HCT116 (cell line): Measurements from ENCODE around the gene IL20RB. TPM values are rescaled to one million over a fixed set of nuclear protein-coding genes. Genes with fewer than 3 reads are reported as not detected.

Experiments used
- ATAC-seq: fragments of 200-7000 bp; cut with Tn5 transposase; 2 replicates; pipeline ENCODE4 v1.9.1; 2020; ENCODE audit warnings: mild to moderate bottlenecking, moderate library complexity
- BruUV-seq: library from RNA; stranded (reverse); fragments of 400-500 nt; replicated peaks from 2 replicates; lab custom pipeline; 2021; lab: Mats Ljungman, UMichigan
- CTCF ChIA-PET: fragments of 300-600 bp; sonication (Branson Sonifier 250); formaldehyde crosslinking; loops from one replicate; lab custom pipeline; 2021; ENCODE audit warnings: antibody characterized with exemption; lab: Charles Lee
- POLR2A ChIA-PET: fragments of 300-600, 350-600 bp; sonication (Branson Sonifier 250); formaldehyde crosslinking; loops from one replicate; lab custom pipeline; 2021; ENCODE audit warnings: antibody characterized with exemption; lab: Charles Lee
- RAD21 ChIA-PET, 2 experiments: fragments of 300-600 bp; sonication (Branson Sonifier 250); formaldehyde crosslinking; loops; one replicate each; lab custom pipeline; 2023; ENCODE audit warnings: low total read pairs in 2 of 2; ENCODE audit not compliant: uncharacterized antibody in 2 of 2, unreplicated experiment in 2 of 2, low non-redundant PET in 1 of 2; lab: Charles Lee
- DNase-seq: peaks from one replicate; pipeline ENCODE4 v3.0.0-alpha.2; 2010; ENCODE audit warnings: low read depth, low spot score
- H2AFZ ChIP-seq: fragments of 200-600 bp; shearing (Covaris generic), sonication (generic); 2 replicates; pipeline ENCODE4 v1.6.1; 2017; ENCODE audit warnings: low read depth, mixed run types, mixed read lengths, antibody characterized with exemption, low read length; ENCODE audit not compliant: poor library complexity, severe bottlenecking
- H3K27ac ChIP-seq: 2 replicates; pipeline ENCODE4 v1.5.1; 2012; ENCODE audit warnings: low read depth, low read length
- H3K27me3 ChIP-seq: fragments of 200-600 bp; sonication (generic); 2 replicates; pipeline ENCODE4 v1.6.1; 2016; ENCODE audit warnings: mixed run types, low read length, mixed read lengths; ENCODE audit not compliant: insufficient read depth
- H3K36me3 ChIP-seq, 2 experiments: fragments of 200-500 bp in 1 of 2; fragments of 200-600 bp in 1 of 2; sonication (Bioruptor generic) in 1 of 2; sonication (generic) in 1 of 2; 2 replicates each; pipeline versions ENCODE4 v1.5.1 to v1.6.1; 2014 to 2016; ENCODE audit warnings: low read length in 2 of 2, inconsistent platforms in 1 of 2, mixed read lengths in 1 of 2, mixed run types in 1 of 2; ENCODE audit not compliant: insufficient read depth in 2 of 2, control insufficient read depth in 1 of 2
- H3K4me1 ChIP-seq, 2 experiments: fragments of 200-600 bp in 1 of 2; sonication (generic) in 1 of 2; 2 replicates each; pipeline versions ENCODE4 v1.5.1 to v1.6.1; 2012 to 2017; ENCODE audit warnings: low read length in 2 of 2, inconsistent platforms in 1 of 2, mild to moderate bottlenecking in 1 of 2, mixed read lengths in 1 of 2, mixed run types in 1 of 2, moderate library complexity in 1 of 2; ENCODE audit not compliant: insufficient read depth in 2 of 2, control insufficient read depth in 1 of 2
- H3K4me2 ChIP-seq: fragments of 200-600 bp; sonication (generic); 2 replicates; pipeline ENCODE4 v1.6.1; 2017; ENCODE audit warnings: mixed run types, low read length, mixed read lengths
- H3K4me3 ChIP-seq, 2 experiments: fragments of 200-600 bp in 1 of 2; sonication (generic) in 1 of 2; replicated peaks in 1 of 2; 2 replicates each; pipeline ENCODE4 v1.5.1; 2011 to 2016; ENCODE audit warnings: low read length in 2 of 2, control low read depth in 1 of 2, low read depth in 1 of 2, mild to moderate bottlenecking in 1 of 2, mixed read lengths in 1 of 2, mixed run types in 1 of 2
- H3K79me2 ChIP-seq: fragments of 200-600 bp; sonication (generic); 2 replicates; pipeline ENCODE4 v1.6.1; 2017; ENCODE audit warnings: mild to moderate bottlenecking, mixed run types, low read length, moderate library complexity, mixed read lengths; ENCODE audit not compliant: insufficient read depth
- H3K9ac ChIP-seq: fragments of 200-600 bp; sonication (generic); 2 replicates; pipeline ENCODE4 v1.6.1; 2016; ENCODE audit warnings: low read length, mixed read lengths
- H3K9me2 ChIP-seq: fragments of 200-600 bp; sonication (generic), shearing (Covaris generic); 2 replicates; pipeline ENCODE4 v1.6.1; 2017; ENCODE audit warnings: mixed run types, mild to moderate bottlenecking, moderate library complexity; ENCODE audit not compliant: insufficient read depth
- H3K9me3 ChIP-seq, 2 experiments: fragments of 200-500 bp in 1 of 2; fragments of 200-600 bp in 1 of 2; sonication (Bioruptor generic) in 1 of 2; sonication (generic) in 1 of 2; 2 replicates each; pipeline ENCODE4 v1.6.1; 2014 to 2017; ENCODE audit warnings: low read length in 2 of 2, mixed read lengths in 2 of 2, inconsistent platforms in 1 of 2, low read depth in 1 of 2, mild to moderate bottlenecking in 1 of 2, mixed run types in 1 of 2, moderate library complexity in 1 of 2; ENCODE audit not compliant: control insufficient read depth in 1 of 2, insufficient read depth in 1 of 2
- H4K20me1 ChIP-seq: fragments of 200-600 bp; sonication (generic), shearing (Covaris generic); 2 replicates; pipeline ENCODE4 v1.6.1; 2017; ENCODE audit warnings: mixed run types, mild to moderate bottlenecking, moderate library complexity; ENCODE audit not compliant: insufficient read depth
- ATF3 ChIP-seq: IDR thresholded peaks from 2 replicates; pipeline ENCODE4 v1.6.1; 2012
- CBX3 ChIP-seq: IDR thresholded peaks from 2 replicates; pipeline ENCODE4 v1.6.1; 2012; ENCODE audit warnings: low read depth
- CEBPB ChIP-seq: IDR thresholded peaks from 2 replicates; pipeline ENCODE4 v1.6.1; 2012; ENCODE audit warnings: low read depth
- CTCF ChIP-seq, 3 experiments: fragments of 200-600 bp in 1 of 3; sonication (generic) in 1 of 3; IDR thresholded peaks in 2 of 3; conservative IDR thresholded peaks in 1 of 3; 2 replicates each; pipeline ENCODE4 v1.5.1; 2012 to 2017; ENCODE audit warnings: low read depth in 2 of 3, low read length in 2 of 3, antibody characterized with exemption in 1 of 3, borderline replicate concordance in 1 of 3, control low read depth in 1 of 3, mild to moderate bottlenecking in 1 of 3, mixed read lengths in 1 of 3, mixed run types in 1 of 3, moderate library complexity in 1 of 3; ENCODE audit not compliant: insufficient read depth in 1 of 3
- EZH2 ChIP-seq: fragments of 200-600 bp; sonication (generic); IDR thresholded peaks from 2 replicates; pipeline ENCODE4 v1.6.1; 2017; ENCODE audit warnings: antibody characterized with exemption, mixed run types
- EZH2phosphoT487 ChIP-seq: fragments of 200-600 bp; IDR thresholded peaks from 2 replicates; pipeline ENCODE4 v1.6.1; 2018; ENCODE audit warnings: antibody characterized with exemption, borderline replicate concordance
- FOSL1 ChIP-seq: IDR thresholded peaks from 2 replicates; pipeline ENCODE4 v1.6.1; 2012; ENCODE audit warnings: low read depth
- JUND ChIP-seq: IDR thresholded peaks from 2 replicates; pipeline ENCODE4 v1.6.1; 2012
- POLR2AphosphoS5 ChIP-seq: IDR thresholded peaks from 2 replicates; pipeline ENCODE4 v1.6.1; 2011; ENCODE audit warnings: mild to moderate bottlenecking, low read depth, low read length, moderate library complexity
- RAD21 ChIP-seq: IDR thresholded peaks from 2 replicates; pipeline ENCODE4 v1.6.1; 2012; ENCODE audit warnings: low read depth, mild to moderate bottlenecking
- SIN3A ChIP-seq: IDR thresholded peaks from 2 replicates; pipeline ENCODE4 v1.6.1; 2012; ENCODE audit warnings: low read depth
- SP1 ChIP-seq: IDR thresholded peaks from 2 replicates; pipeline ENCODE4 v1.6.1; 2012; ENCODE audit warnings: low read depth
- SRF ChIP-seq: IDR thresholded peaks from 2 replicates; pipeline ENCODE4 v1.6.1; 2012; ENCODE audit warnings: low read depth
- TCF7L2 ChIP-seq: IDR thresholded peaks from 2 replicates; pipeline ENCODE4 v1.7.0; 2011; ENCODE audit warnings: borderline replicate concordance, inconsistent platforms; ENCODE audit not compliant: insufficient read depth, insufficient read length; ENCODE audit errors: extremely low read depth
- intact Hi-C: fragments of 100-400 bp; cut with micrococcal nuclease; formaldehyde crosslinking; loops from 2 replicates; pipeline ENCODE4 v1.10.0; 2022
- total RNA-seq: library from RNA; stranded (reverse); gene quantifications from one replicate; pipeline ENCODE4 v1.2.1, GENCODE V29; 2021; ENCODE audit not compliant: unreplicated experiment
- TF ChIP-seq, protein P1 (sequence below): IDR thresholded peaks from 2 replicates; pipeline ENCODE4 v1.6.1; 2012

Gene IL20RB
- total RNA-seq, 1 experiment from 2014 or later, result 6.1 TPM

DNA sequence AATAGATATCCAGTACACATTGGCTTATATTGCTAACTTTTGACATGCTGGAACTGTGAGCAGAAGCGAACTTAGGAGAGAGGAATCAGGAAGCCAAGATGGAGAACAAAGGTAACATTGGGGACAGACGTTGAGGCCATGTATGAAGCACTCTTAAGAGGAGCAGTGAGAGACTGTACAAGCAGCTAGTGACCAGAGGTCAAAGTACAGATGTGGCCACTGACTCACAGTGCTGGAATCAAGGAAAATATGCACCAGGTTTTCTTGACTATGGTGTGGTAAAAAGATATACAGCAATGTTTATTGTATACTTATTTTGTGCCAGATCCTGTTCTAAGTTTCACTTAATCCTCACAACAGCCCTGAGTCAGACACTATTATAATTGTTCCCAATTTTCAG, 2.0 kb upstream of the IL20RB start:
- peak overlapping the region; percentile 31 for H3K9ac ChIP-seq
- ATAC-seq (peak; percentile 93), DNase-seq (peak; percentile 77)
- peak overlapping the region in 1 of 2 experiments; percentile 42; a peak in 2 of 4 replicates for H3K4me3 ChIP-seq
- H3K9me2 ChIP-seq, result no peaks in the 10 kb centered on the region
- intact Hi-C loops, result loop anchor here (5.0 kb wide), 1 partner anchor 94 kb away; the partner anchor contains the start of gene NCK1
- no peaks in the 10 kb centered on the region for H3K36me3 ChIP-seq
- H3K27me3 ChIP-seq, result no peaks in the 10 kb centered on the region
- ChIA-PET RAD21 (interaction anchor here in 1 of 2 experiments (0.7 to 0.9 kb wide), 2 partner anchors 94 to 237 kb away, joined by 3 read pairs; partner anchors contain the start of gene NCK1), POLR2A (interaction anchor here (1.3 kb wide), 1 partner anchor 94 kb away, joined by 4 read pairs; the partner anchor contains the start of gene NCK1), CTCF (interaction anchor here (1.3 kb wide), 1 partner anchor 58 kb away, joined by 3 read pairs; no protein-coding TSS in a partner anchor)
- peak overlapping the region; percentile 74 for H3K4me2 ChIP-seq
- no peak overlapping the region for H2AFZ ChIP-seq
- H3K4me1 ChIP-seq, result peaks cover 32 to 56% of the 10 kb centered on the region in 2 experiments
- TF ChIP-seq EZH2, result no peak
- TF ChIP-seq ATF3, result no peak
- peak; percentile 79 for TF ChIP-seq FOSL1
- peak; percentile 79 for TF ChIP-seq SP1
- peak; percentile 85 for TF ChIP-seq JUND
- TF ChIP-seq CTCF (IDR thresholded peaks at IDR 0.05 in 2 of 3, conservative IDR thresholded peaks at IDR 0.05 in 1 of 3; ENCODE audit: borderline replicate concordance in 1 of 3, insufficient read depth in 1 of 3, low read depth in 2 of 3, low read length in 2 of 3), result no peak
- TF ChIP-seq SRF, result no peak; the same call in 1 of the 2 replicates
- no peak for TF ChIP-seq EZH2phosphoT487
- TF ChIP-seq RAD21, result peak; percentile 21
- TF ChIP-seq CEBPB, result 0 out of 2 replicates have a peak, but pooled peaks have one; percentile 26
- no peak for TF ChIP-seq TCF7L2
- TF ChIP-seq, protein P1, sequence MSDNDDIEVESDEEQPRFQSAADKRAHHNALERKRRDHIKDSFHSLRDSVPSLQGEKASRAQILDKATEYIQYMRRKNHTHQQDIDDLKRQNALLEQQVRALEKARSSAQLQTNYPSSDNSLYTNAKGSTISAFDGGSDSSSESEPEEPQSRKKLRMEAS, result peak; percentile 30; the same call in 1 of the 2 replicates
- TF ChIP-seq SIN3A, result 0 out of 2 replicates have a peak, but pooled peaks have one; percentile 11
- peak; percentile 70 for TF ChIP-seq CBX3
- TF ChIP-seq POLR2AphosphoS5, result peak; percentile 61
- peak overlapping the region; percentile 26 for H3K27ac ChIP-seq
- H3K9me3 ChIP-seq, result no peaks in the 10 kb centered on the region
- no TSS peak for BruUV-seq
- no peaks in the 10 kb centered on the region for H4K20me1 ChIP-seq
- no peaks in the 10 kb centered on the region for H3K79me2 ChIP-seq
